Measurements from ENCODE around the gene CES4A.

DNA sequence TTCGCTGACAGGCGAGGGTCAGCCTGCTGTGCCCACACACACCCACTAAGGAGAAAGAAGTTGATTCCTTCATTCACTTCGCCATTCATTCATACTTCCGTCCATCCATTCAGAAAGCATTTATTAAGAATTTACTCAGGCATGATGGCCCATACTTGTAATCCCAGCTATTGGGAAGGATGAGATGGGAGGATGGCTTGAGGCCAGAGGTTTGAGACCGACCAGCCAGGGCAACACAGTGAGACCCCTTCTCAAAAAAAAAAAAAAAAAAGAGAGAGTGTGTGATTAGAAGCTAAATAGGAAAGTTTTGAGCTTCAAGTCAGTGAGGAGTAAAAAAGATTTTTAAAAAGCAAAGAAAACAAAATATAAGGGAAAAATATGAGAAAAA, 44.3 kb upstream of the CES4A start:
- no peak for TF ChIP-seq POLR2A (IDR thresholded peaks at IDR 0.05)
- TF ChIP-seq, protein P1, sequence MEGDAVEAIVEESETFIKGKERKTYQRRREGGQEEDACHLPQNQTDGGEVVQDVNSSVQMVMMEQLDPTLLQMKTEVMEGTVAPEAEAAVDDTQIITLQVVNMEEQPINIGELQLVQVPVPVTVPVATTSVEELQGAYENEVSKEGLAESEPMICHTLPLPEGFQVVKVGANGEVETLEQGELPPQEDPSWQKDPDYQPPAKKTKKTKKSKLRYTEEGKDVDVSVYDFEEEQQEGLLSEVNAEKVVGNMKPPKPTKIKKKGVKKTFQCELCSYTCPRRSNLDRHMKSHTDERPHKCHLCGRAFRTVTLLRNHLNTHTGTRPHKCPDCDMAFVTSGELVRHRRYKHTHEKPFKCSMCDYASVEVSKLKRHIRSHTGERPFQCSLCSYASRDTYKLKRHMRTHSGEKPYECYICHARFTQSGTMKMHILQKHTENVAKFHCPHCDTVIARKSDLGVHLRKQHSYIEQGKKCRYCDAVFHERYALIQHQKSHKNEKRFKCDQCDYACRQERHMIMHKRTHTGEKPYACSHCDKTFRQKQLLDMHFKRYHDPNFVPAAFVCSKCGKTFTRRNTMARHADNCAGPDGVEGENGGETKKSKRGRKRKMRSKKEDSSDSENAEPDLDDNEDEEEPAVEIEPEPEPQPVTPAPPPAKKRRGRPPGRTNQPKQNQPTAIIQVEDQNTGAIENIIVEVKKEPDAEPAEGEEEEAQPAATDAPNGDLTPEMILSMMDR (IDR thresholded peaks at IDR 0.05): no peak
